ENCODE data around the gene PANX1. TPM values are rescaled to one million over a fixed set of nuclear protein-coding genes. Genes with fewer than 3 reads are reported as not detected.

The PANX1 gene
- total RNA-seq, 1 experiment from 2014 or later: 62.9 TPM

DNA sequence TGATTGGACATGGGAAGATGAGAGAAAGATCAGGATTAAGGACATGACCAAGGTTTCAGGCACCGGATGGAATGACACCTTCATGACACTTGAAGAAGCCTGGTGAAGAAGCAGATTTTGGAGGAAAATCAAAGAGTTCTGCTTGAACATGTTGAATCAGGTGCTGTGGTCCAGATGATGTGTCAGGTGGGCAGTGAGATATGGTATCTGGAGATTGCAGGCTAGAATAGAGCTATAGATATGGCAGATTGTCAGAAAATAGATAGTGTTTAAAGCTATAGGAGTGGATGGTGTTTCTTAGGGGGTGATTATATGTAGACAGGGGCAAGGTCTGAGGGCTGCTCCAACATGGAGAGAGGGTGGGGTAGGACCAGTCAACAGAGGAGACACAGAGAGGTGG is 40.2 kb downstream of the PANX1 start:
- peaks cover 76% of the 10 kb centered on the region for H3K79me2 ChIP-seq (ENCODE audit: low read length)
- BruUV-seq (replicated peaks): no TSS peak
- no peaks in the 10 kb centered on the region; the same call in 1 of the 2 replicates for H3K36me3 ChIP-seq (ENCODE audit: low read depth, low read length)
- no peak overlapping the region for H3K9ac ChIP-seq (ENCODE audit: low read length)
- no peak overlapping the region for H3K4me3 ChIP-seq (ENCODE audit: low read length)
- H3K27me3 ChIP-seq (ENCODE audit: low read length): no peaks in the 10 kb centered on the region
- no peaks in the 10 kb centered on the region for H3K9me3 ChIP-seq (ENCODE audit: low read length)
- no peak for TF ChIP-seq EZH2phosphoT487 (IDR thresholded peaks at IDR 0.05; ENCODE audit: borderline replicate concordance, low read length)
- no peak for TF ChIP-seq EZH2 (IDR thresholded peaks at IDR 0.05; ENCODE audit: low read length, unreplicated experiment)
- TF ChIP-seq, protein P1, sequence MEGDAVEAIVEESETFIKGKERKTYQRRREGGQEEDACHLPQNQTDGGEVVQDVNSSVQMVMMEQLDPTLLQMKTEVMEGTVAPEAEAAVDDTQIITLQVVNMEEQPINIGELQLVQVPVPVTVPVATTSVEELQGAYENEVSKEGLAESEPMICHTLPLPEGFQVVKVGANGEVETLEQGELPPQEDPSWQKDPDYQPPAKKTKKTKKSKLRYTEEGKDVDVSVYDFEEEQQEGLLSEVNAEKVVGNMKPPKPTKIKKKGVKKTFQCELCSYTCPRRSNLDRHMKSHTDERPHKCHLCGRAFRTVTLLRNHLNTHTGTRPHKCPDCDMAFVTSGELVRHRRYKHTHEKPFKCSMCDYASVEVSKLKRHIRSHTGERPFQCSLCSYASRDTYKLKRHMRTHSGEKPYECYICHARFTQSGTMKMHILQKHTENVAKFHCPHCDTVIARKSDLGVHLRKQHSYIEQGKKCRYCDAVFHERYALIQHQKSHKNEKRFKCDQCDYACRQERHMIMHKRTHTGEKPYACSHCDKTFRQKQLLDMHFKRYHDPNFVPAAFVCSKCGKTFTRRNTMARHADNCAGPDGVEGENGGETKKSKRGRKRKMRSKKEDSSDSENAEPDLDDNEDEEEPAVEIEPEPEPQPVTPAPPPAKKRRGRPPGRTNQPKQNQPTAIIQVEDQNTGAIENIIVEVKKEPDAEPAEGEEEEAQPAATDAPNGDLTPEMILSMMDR (conservative IDR thresholded peaks at IDR 0.05; ENCODE audit: low read depth, low read length): no peak
- DNase-seq (no peak), ATAC-seq (no peak)
- ChIA-PET CTCF (no interaction called here), POLR2A (ENCODE audit: unreplicated experiment) (no interaction called here)
- intact Hi-C loops (cut with micrococcal nuclease): no loop called here
- no peaks in the 10 kb centered on the region for H3K9me2 ChIP-seq (replicated peaks; ENCODE audit: low read length)
- peaks cover 50% of the 10 kb centered on the region for H4K20me1 ChIP-seq (ENCODE audit: low read length)
- no peak overlapping the region for H2AFZ ChIP-seq (ENCODE audit: low read length)
- H3F3A ChIP-seq (ENCODE audit: low read length, unreplicated experiment): no peaks in the 10 kb centered on the region
- no peaks in the 10 kb centered on the region for H3K4me1 ChIP-seq (ENCODE audit: insufficient read depth, low read length)
- no peak overlapping the region for H3K27ac ChIP-seq (ENCODE audit: low read length)
- H3K4me2 ChIP-seq (ENCODE audit: low read length): no peak overlapping the region

DNA sequence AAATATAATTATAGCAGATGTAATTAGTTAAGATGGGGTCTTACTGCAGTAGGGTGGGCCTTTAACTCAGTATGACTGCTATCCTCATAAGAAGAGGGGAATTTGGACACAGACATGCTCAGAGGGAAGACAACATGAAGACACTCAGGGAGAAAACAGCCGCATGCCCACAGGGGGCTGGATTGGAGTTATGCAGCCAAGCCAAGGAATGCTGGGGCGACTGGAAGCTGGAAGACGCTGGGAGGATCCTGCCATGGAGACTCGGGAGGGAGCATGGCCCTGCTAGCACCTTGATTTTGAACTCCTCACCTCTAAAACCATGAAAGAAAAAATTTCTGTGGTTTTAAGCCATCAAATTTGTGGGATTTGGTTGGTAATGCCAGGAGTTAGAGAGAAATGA is 40.9 kb downstream of the PANX1 start:
- Histone ChIP-seq H3K79me2 (ENCODE audit: low read length) (peaks cover 76% of the 10 kb centered on the region), H3K27me3 (ENCODE audit: low read length) (no peaks in the 10 kb centered on the region), H3K4me2 (ENCODE audit: low read length) (no peak overlapping the region), H3K9me3 (ENCODE audit: low read length) (no peaks in the 10 kb centered on the region), H3F3A (ENCODE audit: low read length, unreplicated experiment) (no peaks in the 10 kb centered on the region), H3K9me2 (replicated peaks; ENCODE audit: low read length) (no peaks in the 10 kb centered on the region), H3K4me1 (ENCODE audit: insufficient read depth, low read length) (no peaks in the 10 kb centered on the region), H3K36me3 (ENCODE audit: low read depth, low read length) (no peaks in the 10 kb centered on the region; the same call in 1 of the 2 replicates), H3K4me3 (ENCODE audit: low read length) (no peak overlapping the region), H3K27ac (ENCODE audit: low read length) (no peak overlapping the region), H4K20me1 (ENCODE audit: low read length) (peaks cover 49% of the 10 kb centered on the region), H2AFZ (ENCODE audit: low read length) (no peak overlapping the region), H3K9ac (ENCODE audit: low read length) (no peak overlapping the region)
- DNase-seq (no peak), ATAC-seq (no peak)
- intact Hi-C loops (cut with micrococcal nuclease): no loop called here
- BruUV-seq (replicated peaks): no TSS peak
- TF ChIP-seq EZH2phosphoT487 (IDR thresholded peaks at IDR 0.05; ENCODE audit: borderline replicate concordance, low read length): no peak
- TF ChIP-seq EZH2 (IDR thresholded peaks at IDR 0.05; ENCODE audit: low read length, unreplicated experiment): no peak
- TF ChIP-seq, protein P1 (conservative IDR thresholded peaks at IDR 0.05; ENCODE audit: low read depth, low read length): no peak
- ChIA-PET POLR2A (ENCODE audit: unreplicated experiment) (no interaction called here), CTCF (no interaction called here)

- Histone ChIP-seq H3K4me2 (ENCODE audit: low read length) (no peak overlapping the region), H3F3A (ENCODE audit: low read length, unreplicated experiment) (no peaks in the 10 kb centered on the region), H3K9me2 (replicated peaks; ENCODE audit: low read length) (no peaks in the 10 kb centered on the region), H3K36me3 (ENCODE audit: low read depth, low read length) (no peaks in the 10 kb centered on the region; the same call in 1 of the 2 replicates), H4K20me1 (ENCODE audit: low read length) (peaks cover 45% of the 10 kb centered on the region), H3K4me1 (ENCODE audit: insufficient read depth, low read length) (no peaks in the 10 kb centered on the region), H3K9ac (ENCODE audit: low read length) (no peak overlapping the region), H3K27ac (ENCODE audit: low read length) (no peak overlapping the region), H3K4me3 (ENCODE audit: low read length) (no peak overlapping the region), H3K9me3 (ENCODE audit: low read length) (no peaks in the 10 kb centered on the region), H2AFZ (ENCODE audit: low read length) (no peak overlapping the region), H3K27me3 (ENCODE audit: low read length) (no peaks in the 10 kb centered on the region), H3K79me2 (ENCODE audit: low read length) (peaks cover 76% of the 10 kb centered on the region)
- no peak for DNase-seq
- intact Hi-C loops (cut with micrococcal nuclease): loop anchor here (1.0 to 5.0 kb wide), 2 partner anchors 35 to 273 kb away; no protein-coding TSS in a partner anchor
- ChIA-PET POLR2A (ENCODE audit: unreplicated experiment) (no interaction called here), CTCF (no interaction called here)
- BruUV-seq (replicated peaks): no TSS peak
- no peak for ATAC-seq
- no peak for TF ChIP-seq EZH2 (IDR thresholded peaks at IDR 0.05; ENCODE audit: low read length, unreplicated experiment)
- TF ChIP-seq, protein P1 (conservative IDR thresholded peaks at IDR 0.05; ENCODE audit: low read depth, low read length): no peak
- no peak for TF ChIP-seq EZH2phosphoT487 (IDR thresholded peaks at IDR 0.05; ENCODE audit: borderline replicate concordance, low read length)
Observed at GRCh38 chr11:94169930-94170545, 41.4 kb downstream of the PANX1 start.
